GM18858 (cell line): ENCODE data around the gene LRRC8D.
A peak's percentile ranks its signal among the peaks of the same experiment; 100 is the strongest.

ENCODE experiments used
- ATAC-seq: cut with Tn5 transposase; IDR thresholded peaks from one replicate; pipeline ENCODE4 v1.9.1; 2021; ENCODE audit not compliant: unreplicated experiment

The LRRC8D gene

DNA sequence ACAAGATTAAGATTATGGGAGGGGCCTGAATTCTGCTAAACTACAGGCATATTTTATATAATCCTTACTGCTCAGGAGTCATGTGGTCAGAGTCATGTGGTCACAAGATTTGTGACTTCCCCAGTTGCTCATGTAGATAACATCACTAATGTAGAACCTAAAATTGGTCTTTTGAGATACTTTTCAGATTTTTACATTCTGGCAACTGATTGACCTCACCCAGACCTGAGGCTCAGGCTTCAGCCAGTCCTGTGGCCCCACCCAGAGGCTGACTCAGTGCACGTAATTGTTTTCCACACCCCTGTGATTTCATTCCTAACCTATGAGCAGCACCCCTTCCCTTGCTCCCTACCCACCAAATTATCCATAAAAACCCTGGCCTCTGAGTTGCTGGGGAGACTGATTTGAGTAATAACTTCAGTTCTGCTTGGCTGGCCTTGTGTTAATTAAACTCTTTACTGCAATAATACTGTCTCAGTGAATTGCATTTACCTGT lies 132.3 kb downstream of the LRRC8D start:
- ATAC-seq = peak; percentile 54

GRCh38 chr1:89953929-89954328 lies 133.1 kb downstream of the LRRC8D start:
- no peak for ATAC-seq

DNA sequence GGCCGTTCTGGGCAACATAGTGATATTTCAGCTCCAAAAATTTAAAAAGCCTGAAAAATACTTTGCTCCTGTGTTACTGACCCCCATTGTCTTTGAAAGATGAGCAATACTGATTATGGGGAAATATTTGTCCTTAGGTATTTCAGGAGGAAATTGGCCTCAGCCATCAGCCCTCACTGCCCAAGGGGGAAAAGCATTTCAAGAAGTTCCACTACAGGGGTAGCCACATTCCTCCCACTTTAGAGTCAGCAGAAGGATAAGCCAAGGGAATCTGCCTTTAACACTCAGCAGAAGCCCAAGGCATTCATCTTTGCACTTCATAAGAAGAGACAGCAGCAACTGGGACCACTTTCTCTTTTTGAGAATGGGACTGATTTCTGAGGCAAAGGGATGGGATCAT lies 133.6 kb downstream of the LRRC8D start:
- ATAC-seq = no peak

DNA sequence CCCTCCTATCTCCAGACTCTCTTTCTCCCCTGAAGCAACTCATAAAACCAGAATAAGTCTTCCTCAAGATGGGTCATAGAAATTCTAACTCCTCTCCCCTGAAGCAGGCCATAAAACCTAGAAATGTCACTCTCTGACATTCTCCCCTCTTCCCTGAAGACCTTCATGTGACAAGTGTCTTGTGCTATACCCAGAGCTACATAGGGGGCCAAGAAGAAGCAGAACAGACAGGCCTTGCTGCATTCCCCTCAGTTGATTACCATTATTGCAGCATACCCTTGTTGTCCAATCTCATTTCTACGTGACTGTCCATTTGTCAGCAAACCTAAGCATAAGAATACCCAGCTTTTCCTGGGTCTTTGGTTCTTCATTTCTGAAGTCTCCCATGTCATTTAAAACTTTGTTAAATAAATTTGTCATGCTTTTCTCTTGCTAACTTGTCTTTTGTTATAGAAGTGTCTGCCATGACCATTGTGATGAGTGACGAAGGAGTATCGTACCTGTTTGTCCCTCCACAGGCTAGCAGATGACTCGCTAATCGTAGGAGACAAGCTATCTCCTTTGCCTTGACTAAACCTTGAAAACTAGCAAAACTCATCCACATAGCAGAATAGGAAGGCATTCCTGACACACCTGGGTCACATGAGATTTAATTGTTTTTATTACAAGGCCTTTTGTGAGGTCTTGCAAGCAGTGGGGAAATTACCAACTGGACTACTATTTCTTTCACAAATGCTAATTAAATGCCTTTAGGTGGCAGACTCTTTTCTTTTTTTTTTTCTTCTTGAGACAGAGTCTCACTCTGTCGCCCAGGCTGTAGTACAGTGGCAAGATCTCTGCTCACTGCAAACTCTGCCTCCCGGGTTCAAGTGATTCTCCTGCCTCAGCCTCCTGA lies 134.7 kb downstream of the LRRC8D start:
- ATAC-seq = no peak

GRCh38 chr1:89957107-89957506 lies 136.3 kb downstream of the LRRC8D start:
- no peak for ATAC-seq

- no peak for ATAC-seq
These were observed 138.2 kb downstream of the LRRC8D start for GRCh38 chr1:89958851-89959654.

- no peak for ATAC-seq
These were observed 138.9 kb downstream of the LRRC8D start for GRCh38 chr1:89959719-89960118.

DNA sequence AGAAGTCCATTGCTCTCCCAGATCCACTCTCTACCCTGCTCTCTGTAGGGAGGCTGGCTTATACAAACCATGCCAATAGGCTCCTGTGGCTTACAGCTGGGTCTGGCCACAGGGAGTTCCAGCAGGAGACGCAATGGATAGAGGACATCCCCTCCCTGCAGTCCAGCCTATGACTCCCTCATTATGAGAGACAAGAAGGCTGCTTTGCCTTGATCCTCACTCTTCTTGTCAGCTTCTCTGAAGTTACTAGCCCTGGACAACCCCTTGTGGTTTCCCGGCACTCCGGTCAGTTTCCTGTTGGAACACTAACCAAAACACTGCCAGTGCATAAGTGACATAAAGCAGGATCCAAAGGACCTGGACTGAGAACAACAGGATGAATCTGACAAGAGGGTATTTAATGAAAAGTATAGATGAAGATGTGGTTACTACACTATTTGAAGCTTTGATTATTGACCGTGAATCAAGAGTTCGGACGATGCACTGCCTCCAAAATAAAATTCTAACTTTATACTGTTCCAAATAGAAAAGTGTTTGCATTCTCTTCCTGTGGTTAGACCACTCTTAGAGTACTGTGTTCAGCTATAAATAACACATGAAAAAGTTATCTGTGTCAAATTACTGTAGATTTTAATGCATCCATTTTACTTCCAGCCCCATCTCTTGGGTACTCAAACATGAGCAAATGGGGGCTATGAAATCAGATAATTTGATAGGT lies 141.4 kb downstream of the LRRC8D start:
- ATAC-seq = no peak

- ATAC-seq = no peak
These were observed 141.9 kb downstream of the LRRC8D start for GRCh38 chr1:89962742-89963075.

DNA sequence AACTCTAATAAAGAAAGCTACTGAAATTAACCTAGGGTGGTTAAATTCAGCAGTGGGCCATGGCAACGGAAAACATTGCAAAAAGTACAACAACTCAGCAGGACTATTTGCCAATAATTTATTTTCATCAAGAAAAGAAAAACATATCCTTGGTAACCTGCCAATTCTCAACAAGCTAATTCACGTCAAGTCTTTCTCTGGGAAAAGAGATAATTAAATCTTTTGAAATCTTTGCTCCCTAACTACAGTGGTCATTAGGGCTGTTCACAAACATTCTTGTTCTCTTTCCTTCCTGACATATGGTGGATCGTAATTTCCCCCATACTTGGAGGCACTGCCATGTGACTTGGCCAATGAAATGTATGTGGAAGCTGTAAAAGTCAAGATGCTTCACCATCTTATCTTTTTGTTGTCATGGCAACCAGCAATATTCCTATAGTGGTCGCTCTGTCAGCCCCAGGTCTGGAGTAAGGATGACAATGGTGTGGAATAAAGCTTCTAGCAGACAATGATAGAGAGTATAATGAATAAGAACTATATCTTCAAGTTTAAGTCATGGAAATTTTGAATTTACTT lies 144.4 kb downstream of the LRRC8D start:
- ATAC-seq = no peak

- no peak for ATAC-seq
These were observed 145.8 kb downstream of the LRRC8D start for GRCh38 chr1:89966656-89967055.

GRCh38 chr1:89971600-89971999 lies 150.8 kb downstream of the LRRC8D start:
- peak; percentile 89 for ATAC-seq

GRCh38 chr1:89972024-89972423 lies 151.2 kb downstream of the LRRC8D start:
- ATAC-seq = no peak

- no peak for ATAC-seq
These were observed 152.8 kb downstream of the LRRC8D start for GRCh38 chr1:89973471-89974127.

DNA sequence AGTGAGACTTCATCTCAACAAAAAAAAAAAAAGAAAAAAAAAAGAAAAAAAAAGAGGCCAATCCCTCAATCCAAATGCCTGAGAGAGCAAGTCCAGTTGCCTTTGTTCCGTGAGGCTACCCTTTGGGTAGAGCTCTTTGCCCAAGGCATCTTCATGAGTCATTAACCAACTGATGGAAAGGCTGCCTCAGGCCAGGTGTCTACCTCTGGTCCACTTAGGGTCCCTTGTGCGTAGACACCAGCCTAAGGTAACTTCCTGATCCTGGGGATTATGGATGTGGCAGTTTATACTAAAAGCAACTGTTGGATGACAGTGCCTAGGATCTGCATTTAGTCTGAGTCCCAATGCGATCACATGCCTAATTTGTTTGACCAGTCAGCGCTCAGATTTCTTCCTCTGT lies 153.4 kb downstream of the LRRC8D start:
- ATAC-seq = no peak

GRCh38 chr1:89974696-89975470 lies 154.1 kb downstream of the LRRC8D start:
- no peak for ATAC-seq

- no peak for ATAC-seq
These were observed 154.8 kb downstream of the LRRC8D start for GRCh38 chr1:89975540-89976125.

GRCh38 chr1:89978755-89979154 lies 157.9 kb downstream of the LRRC8D start:
- no peak for ATAC-seq

- no peak for ATAC-seq
These were observed 159.8 kb downstream of the LRRC8D start for GRCh38 chr1:89980605-89981004.
